HG03066 (cell line): ENCODE results near the gene PCDHGA7.
A peak's percentile ranks its signal among the peaks of the same experiment; 100 is the strongest.
"Not testable (repeated sequence)": the region's sequence is repeated elsewhere in the genome, so short reads cannot be mapped to it uniquely, and the experiment has no call there.

ENCODE experiments used
- ATAC-seq: cut with Tn5 transposase; IDR thresholded peaks from one replicate; pipeline ENCODE4 v1.9.1; 2021; ENCODE audit warnings: low read depth; ENCODE audit not compliant: unreplicated experiment

The PCDHGA7 gene

DNA sequence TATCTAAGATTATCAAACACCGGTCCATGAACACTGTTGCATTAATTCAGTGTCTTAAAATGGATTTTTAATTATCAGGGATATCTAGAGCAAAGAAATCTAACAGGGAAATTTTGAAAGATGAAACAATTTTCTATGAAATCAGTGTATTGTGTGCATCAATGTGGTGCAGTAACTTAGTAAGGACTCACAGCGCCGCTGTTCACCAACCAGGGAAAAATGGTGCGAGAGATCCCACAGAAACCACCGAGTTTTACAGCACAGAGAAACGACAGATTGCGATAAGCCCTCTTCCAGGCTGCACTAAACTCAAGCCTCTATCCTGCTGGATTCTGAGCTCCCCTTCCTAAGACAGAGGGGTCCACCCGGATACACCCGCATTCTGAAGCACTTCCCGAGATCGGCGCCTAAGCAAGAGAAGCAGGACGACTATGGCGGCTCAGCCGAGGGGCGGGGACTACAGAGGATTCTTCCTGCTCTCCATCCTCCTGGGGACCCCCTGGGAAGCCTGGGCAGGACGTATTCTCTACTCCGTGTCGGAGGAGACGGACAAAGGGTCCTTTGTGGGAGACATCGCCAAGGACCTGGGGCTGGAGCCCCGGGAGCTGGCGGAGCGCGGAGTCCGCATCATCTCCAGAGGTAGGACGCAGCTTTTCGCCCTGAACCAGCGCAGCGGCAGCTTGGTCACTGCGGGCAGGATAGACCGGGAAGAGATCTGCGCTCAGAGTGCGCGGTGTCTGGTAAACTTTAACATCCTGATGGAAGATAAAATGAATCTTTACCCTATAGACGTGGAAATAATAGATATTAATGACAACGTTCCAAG, at the start of gene PCDHGA7:
Gene PCDHGA7, plus strand, starts transcription at position 274 of the 826 bp plus-strand sequence. Its CDS starts 158 bp downstream, at position 432.
- no peak for ATAC-seq

DNA sequence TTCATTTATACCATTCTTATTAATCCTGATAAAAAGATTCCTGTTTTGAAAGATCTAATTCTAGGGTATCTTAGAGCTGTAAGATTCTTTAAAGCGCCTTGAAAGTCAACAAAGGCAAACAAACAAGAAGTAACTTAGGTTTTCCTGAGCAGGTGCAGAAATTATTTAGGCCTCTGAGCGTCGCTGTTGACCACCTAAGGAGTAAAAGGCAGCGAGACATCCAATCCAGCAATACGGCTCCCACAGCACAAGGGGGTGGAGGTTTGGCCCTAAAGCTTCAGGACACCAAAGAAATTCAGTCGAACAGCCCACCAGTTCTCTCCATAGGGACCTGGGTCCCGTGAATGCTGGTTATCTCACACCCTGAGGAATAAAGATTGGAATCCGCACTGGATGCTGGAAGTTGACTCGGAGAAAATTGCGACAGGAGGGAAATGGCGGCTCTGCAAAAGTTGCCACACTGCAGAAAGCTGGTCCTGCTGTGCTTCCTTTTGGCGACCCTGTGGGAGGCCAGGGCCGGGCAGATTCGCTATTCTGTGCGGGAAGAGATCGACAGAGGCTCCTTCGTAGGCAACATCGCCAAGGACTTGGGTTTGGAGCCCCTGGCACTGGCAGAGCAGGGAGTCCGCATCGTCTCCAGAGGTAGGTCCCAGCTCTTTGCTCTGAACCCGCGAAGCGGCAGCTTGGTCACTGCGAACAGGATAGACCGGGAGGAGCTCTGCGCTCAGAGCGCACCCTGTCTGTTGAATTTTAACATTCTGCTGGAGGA, 43.8 kb upstream of the PCDHGA7 start, which contains the start of gene PCDHGA2:
Gene PCDHGA2, plus strand, starts transcription at position 223 of the 769 bp plus-strand sequence.
- ATAC-seq = no peak

DNA sequence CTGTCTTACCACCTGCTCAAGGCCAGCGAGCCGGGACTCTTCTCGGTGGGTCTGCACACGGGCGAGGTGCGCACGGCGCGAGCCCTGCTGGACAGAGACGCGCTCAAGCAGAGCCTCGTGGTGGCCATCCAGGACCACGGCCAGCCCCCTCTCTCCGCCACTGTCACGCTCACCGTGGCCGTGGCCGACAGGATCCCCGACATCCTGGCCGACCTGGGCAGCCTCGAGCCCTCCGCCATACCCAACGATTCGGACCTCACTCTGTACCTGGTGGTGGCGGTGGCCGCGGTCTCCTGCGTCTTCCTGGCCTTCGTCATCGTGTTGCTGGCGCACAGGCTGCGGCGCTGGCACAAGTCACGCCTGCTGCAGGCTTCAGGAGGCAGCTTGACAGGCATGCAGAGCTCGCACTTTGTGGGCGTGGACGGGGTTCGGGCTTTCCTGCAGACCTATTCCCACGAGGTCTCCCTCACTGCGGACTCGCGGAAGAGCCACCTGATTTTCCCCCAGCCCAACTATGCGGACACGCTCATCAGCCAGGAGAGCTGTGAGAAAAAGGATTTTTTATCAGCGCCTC, 41.7 kb upstream of the PCDHGA7 start:
- ATAC-seq = not testable (repeated sequence)

DNA sequence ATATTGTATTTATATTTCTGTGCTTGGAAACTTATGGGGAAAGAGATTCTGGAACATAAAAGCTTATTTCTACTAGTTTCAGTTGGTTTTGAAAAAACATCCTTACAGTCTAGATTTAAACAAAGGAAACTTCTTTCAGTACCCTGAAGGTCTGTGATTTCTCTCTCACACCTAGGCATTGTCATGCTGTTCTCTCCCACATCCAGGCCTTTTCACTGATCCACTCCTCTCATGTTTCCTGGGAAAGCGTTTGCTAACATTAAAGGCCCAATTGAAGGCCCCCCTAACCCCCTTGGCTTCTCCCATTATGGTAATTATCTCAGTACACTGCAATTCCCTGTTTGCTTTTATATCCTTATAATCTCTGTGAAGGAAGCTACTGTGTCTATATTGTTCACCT, 39.8 kb upstream of the PCDHGA7 start:
- no peak for ATAC-seq

DNA sequence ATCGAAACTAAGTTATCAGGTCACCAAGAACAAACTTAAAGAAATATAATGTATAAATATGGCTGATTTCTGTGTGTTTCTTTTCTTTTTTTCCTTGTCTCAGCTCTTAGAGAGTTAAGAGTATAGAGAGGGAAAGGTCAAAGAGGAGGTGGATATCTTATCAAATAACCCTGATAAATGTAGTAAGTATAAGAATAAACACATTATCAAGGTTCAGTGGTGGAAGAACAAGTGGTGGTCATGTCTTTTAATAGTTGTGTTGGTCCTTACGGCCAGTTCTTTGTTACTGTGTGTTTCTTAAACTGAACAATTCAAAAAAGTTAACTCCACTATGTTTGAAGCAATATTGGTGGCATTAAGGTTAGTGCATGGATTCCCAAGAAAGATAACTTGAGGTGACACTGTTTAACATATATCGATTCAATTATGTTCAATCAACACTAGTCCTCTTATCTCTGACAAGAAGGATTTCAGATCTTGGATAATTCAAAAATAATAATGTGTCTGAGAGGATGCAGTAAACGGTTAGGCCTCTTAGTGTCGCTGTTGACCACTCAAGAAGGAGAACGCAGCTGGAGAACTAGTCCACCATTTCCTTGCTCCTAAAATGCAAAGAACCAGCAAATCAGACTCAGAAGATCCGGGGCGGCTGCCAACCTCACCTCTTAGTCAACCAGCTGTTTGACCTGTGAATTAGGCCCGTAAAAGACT, 39.1 kb upstream of the PCDHGA7 start, which contains the start of gene PCDHGA3:
Gene PCDHGA3, plus strand, starts transcription at position 588 of the 711 bp plus-strand sequence. CDS start 205 bp downstream, outside the sequence.
- ATAC-seq = no peak

DNA sequence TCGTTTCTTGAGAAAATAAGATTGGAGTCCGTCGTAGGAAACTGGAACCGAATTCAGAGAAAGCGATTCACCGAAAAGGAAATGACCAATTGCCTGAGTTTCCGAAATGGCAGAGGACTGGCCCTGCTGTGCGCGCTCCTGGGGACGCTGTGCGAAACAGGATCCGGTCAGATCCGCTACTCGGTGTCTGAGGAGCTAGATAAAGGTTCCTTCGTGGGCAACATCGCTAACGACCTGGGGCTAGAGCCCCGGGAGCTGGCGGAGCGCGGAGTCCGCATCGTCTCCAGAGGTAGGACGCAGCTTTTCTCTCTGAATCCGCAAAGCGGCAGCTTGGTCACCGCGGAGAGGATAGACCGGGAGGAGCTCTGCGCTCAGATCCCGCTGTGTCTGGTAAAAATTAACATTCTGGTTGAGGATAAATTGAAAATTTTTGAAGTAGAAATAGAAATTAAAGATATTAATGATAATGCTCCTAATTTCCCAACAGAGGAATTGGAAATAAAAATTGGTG, 38.5 kb upstream of the PCDHGA7 start:
- no peak for ATAC-seq

DNA sequence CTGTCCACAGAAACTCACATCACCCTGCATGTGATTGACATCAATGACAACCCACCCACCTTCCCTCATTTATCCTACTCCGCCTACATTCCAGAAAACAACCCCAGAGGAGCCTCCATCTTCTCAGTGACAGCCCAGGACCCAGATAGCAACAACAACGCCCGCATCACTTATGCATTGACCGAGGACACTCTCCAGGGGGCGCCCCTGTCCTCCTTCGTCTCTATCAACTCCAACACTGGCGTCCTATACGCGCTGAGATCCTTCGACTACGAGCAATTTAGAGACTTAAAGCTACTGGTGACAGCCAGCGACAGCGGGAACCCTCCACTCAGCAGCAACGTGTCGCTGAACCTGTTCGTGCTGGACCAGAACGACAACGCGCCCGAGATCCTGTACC, 37.2 kb upstream of the PCDHGA7 start:
- no peak for ATAC-seq

DNA sequence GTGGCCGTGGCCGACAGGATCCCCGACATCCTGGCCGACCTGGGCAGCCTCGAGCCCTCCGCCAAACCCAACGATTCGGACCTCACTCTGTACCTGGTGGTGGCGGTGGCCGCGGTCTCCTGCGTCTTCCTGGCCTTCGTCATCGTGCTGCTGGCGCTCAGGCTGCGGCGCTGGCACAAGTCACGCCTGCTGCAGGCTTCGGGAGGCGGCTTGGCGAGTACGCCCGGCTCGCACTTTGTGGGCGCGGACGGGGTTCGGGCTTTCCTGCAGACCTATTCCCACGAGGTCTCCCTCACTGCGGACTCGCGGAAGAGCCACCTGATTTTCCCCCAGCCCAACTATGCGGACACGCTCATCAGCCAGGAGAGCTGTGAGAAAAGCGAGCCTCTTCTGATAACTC, 36.5 kb upstream of the PCDHGA7 start:
- not testable (repeated sequence) for ATAC-seq

DNA sequence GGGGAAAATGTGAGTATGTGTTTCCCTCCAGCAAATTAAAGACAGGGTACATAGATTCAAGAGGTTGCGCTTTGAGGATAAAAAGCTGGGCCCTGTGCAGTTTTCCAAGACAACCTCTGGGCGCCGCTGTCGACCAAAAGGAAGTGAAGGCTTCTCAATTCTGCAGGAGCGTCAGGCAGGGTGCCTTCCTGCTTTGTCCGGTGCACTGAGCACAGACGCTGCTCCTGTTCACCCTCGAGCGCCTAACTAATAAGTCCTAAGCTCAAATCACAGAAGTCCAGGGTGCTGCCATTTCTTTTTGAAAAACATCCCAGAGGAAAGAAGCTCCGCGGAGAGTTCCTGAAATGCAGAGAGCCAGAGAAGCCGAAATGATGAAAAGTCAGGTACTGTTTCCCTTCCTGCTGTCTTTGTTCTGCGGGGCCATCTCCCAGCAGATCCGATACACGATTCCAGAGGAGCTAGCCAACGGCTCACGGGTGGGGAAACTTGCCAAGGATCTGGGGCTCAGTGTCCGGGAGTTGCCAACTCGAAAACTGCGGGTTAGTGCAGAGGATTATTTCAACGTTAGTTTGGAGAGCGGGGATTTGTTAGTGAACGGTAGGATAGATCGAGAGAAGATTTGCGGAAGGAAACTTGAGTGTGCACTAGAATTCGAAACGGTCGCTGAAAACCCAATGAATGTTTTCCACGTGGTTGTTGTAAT, 32.5 kb upstream of the PCDHGA7 start, which contains the start of gene PCDHGB1:
Gene PCDHGB1, plus strand, starts transcription at position 183 of the 703 bp plus-strand sequence. Its CDS starts 162 bp downstream, at position 345.
- ATAC-seq = no peak

DNA sequence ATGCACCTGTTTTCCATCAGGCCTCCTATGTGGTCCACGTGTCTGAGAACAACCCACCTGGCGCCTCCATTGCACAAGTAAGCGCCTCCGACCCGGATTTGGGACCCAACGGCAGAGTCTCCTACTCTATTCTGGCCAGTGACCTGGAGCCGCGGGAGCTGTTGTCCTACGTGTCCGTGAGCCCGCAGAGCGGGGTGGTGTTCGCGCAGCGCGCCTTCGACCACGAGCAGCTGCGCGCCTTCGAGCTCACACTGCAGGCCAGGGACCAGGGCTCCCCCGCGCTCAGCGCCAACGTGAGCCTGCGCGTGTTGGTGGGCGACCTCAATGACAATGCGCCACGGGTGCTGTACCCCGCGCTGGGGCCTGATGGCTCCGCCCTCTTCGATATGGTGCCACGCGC, 31.0 kb upstream of the PCDHGA7 start:
- no peak for ATAC-seq

DNA sequence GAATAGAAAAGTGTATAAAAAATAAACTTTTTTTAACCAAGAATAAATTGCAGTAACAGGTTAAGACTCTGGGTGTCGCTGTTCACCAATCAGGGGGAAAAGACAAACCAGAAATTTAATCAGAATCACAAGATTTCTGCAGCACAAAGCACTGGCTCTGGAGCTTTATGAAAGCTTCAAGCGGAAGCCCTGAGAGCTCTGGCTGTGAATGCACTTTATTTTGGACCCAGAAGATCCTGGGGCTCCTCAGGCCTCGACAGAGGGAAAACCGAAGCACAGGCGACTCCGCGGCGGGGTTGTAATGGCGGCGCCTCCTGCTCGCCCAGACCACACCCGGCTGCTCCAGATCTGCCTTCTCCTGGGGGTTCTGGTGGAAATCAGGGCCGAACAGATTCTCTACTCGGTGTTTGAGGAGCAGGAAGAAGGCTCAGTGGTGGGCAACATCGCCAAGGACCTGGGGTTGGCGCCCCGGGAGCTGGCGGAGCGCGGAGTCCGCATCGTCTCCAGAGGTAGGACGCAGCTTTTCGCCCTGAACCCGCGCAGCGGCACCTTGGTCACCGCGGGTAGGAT, 27.6 kb upstream of the PCDHGA7 start, which contains the start of gene PCDHGA4:
Gene PCDHGA4, plus strand, starts transcription at position 122 of the 570 bp plus-strand sequence. Its CDS starts 87 bp downstream, at position 209.
- ATAC-seq = no peak

DNA sequence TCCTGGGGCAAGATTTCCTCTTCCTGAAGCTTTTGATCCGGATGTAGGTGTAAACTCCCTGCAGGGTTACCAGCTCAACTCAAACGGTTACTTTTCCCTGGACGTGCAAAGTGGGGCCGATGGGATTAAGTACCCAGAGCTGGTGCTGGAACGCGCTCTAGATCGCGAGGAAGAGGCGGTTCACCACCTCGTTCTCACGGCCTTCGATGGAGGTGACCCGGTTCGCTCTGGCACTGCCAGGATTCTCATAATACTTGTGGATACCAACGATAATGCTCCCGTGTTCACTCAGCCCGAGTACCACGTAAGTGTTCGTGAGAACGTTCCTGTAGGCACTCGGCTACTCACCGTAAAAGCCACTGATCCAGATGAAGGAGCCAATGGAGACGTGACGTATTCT, 26.9 kb upstream of the PCDHGA7 start:
- no peak for ATAC-seq

DNA sequence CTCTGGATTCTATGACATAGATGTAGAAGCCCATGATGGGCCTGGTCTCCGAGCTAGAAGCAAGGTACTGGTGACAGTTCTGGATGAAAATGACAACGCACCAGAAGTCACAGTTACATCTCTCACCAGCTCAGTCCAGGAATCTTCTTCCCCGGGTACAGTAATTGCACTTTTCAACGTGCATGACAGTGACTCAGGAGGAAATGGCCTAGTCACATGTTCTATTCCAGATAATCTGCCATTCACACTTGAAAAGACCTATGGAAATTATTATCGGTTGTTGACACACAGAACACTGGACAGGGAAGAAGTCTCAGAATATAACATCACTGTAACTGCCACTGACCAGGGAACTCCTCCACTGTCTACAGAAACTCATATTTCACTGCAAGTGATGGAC, 26.4 kb upstream of the PCDHGA7 start:
- ATAC-seq = no peak

DNA sequence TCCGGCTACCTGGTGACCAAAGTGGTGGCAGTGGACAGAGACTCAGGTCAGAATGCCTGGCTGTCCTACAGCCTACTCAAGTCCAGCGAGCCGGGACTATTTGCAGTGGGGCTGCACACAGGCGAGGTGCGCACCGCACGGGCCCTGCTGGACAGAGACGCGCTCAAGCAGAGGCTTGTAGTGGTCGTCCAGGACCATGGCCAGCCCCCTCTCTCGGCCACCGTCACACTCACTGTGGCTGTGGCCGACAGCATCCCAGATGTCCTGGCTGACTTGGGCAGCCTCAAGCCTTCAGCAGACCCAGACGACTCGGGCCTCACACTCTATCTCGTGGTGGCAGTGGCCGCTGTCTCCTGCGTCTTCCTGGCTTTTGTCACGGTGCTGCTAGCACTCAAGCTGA, 25.6 kb upstream of the PCDHGA7 start:
- no peak for ATAC-seq

DNA sequence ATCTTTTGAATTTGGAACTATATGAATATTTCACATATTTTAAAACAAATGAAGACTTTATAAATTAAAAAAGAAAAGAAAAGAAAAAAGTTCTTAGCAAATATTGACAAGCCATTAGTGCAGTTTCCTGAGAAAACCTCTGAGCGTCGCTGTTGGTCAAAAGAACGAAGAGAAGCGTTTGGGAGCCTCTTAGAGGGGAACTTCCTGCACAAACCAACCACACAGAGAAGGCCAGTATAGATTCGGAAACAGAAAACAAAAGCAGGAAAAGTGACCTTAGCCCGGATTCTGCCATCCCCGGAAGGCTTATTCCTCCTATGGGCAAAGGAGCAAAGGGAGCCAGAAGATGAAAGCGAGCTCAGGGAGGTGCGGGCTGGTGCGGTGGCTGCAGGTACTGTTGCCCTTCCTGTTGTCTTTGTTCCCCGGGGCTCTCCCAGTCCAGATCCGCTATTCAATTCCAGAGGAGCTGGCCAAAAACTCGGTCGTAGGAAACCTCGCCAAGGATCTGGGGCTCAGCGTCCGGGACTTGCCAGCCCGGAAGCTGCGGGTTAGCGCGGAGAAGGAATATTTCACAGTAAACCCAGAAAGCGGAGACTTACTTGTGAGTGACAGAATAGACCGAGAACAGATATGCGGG, 22.6 kb upstream of the PCDHGA7 start, which contains the start of gene PCDHGB2:
Gene PCDHGB2, plus strand, starts transcription at position 205 of the 637 bp plus-strand sequence. Its CDS starts 142 bp downstream, at position 347.
- peak; percentile 64 for ATAC-seq

DNA sequence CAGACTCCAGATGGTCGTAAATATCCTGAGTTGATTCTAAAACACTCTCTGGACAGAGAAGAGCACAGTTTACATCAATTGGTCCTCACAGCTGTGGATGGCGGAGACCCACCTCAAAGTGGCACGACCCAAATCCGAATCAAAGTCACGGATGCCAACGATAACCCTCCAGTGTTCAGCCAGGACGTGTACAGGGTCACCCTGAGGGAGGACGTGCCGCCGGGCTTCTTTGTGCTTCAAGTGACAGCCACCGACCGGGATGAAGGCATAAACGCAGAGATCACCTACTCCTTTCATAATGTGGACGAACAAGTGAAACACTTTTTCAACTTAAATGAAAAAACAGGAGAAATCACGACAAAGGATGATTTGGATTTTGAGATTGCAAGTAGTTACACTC, 21.9 kb upstream of the PCDHGA7 start:
- ATAC-seq = no peak

DNA sequence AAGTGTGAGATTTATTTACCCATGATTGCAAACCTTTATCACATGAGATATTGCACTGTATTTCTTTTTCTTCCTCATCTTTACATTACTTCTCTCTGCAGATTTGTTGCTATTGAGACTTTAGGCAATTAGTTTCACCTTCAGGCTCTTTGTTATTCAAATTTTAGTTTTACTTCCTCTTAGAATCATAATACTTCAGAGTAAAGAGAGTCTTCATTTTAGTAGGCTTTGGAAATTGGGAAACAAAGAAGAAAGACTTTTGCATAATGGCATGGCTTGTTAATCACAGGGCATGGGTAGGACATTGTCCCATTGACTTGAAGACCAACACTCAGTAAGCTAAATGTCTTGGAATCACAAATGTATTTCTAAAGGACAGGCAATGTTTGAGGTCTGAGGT, 19.8 kb upstream of the PCDHGA7 start:
- ATAC-seq = no peak

DNA sequence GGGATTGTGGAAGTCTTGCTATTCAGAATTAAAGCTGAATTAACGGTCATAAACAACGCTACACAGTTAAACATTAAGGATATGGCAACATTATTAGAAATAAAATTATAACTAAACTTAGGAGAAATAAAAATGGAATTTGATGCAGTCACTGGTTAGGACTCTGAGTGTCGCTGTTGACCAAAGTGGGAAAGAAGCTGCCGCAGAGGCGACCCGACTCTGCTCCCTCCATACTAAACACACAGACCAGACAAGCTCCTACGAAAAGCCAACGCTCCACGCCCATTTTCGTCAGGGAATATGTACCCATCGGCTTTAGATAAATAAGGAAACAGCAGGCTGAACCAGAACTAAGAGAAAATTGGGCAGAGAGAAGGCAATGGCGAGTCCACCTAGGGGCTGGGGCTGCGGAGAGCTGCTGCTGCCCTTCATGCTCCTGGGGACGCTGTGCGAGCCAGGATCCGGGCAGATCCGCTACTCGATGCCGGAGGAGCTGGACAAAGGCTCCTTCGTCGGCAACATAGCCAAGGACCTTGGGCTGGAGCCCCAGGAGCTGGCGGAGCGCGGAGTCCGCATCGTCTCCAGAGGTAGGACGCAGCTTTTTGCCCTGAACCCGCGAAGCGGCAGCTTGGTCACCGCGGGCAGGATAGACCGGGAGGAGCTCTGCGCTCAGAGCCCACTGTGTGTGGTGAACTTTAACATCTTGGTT, 18.4 kb upstream of the PCDHGA7 start, which contains the start of gene PCDHGA5:
Gene PCDHGA5, plus strand, starts transcription at position 211 of the 709 bp plus-strand sequence. Its CDS starts 169 bp downstream, at position 380.
- no peak for ATAC-seq
